Ectodermal cell (in vitro differentiated cells): Measurements from ENCODE around the gene CHD9.
"Not testable (repeated sequence)": the region's sequence is repeated elsewhere in the genome, so short reads cannot be mapped to it uniquely, and the experiment has no call there.

Experiments
- H3K27ac ChIP-seq: 2 replicates; pipeline ENCODE4 v1.7.0; 2013; ENCODE audit warnings: mild to moderate bottlenecking, low read depth, low read length; ENCODE audit not compliant: insufficient read depth, poor library complexity, severe bottlenecking
- H3K27me3 ChIP-seq: 2 replicates; pipeline ENCODE4 v1.7.0; 2013; ENCODE audit warnings: mild to moderate bottlenecking, low read length; ENCODE audit not compliant: insufficient read depth, control insufficient read depth, poor library complexity, severe bottlenecking
- H3K36me3 ChIP-seq: one replicate; pipeline ENCODE4 v1.7.0; 2013; ENCODE audit warnings: low read length; ENCODE audit not compliant: control insufficient read depth, insufficient read depth
- H3K4me1 ChIP-seq: one replicate; pipeline ENCODE4 v1.7.0; 2013; ENCODE audit warnings: low read length; ENCODE audit not compliant: control insufficient read depth, insufficient read depth
- H3K4me3 ChIP-seq: 2 replicates; pipeline ENCODE4 v1.7.0; 2013; ENCODE audit warnings: low read depth, low read length, control low read depth; ENCODE audit not compliant: insufficient read depth
- H3K9me3 ChIP-seq: 2 replicates; pipeline ENCODE4 v1.7.0; 2013; ENCODE audit warnings: mild to moderate bottlenecking, low read length, moderate library complexity; ENCODE audit not compliant: control insufficient read depth
- WGBS, 2 experiments: methylation state at CpG; one replicate each; pipeline ENCODE4 v1.1.7; 2013; ENCODE audit warnings: missing lambda C conversion rate in 2 of 2; 5-methylcytosine and 5-hydroxymethylcytosine counted together

CHD9 gene

DNA sequence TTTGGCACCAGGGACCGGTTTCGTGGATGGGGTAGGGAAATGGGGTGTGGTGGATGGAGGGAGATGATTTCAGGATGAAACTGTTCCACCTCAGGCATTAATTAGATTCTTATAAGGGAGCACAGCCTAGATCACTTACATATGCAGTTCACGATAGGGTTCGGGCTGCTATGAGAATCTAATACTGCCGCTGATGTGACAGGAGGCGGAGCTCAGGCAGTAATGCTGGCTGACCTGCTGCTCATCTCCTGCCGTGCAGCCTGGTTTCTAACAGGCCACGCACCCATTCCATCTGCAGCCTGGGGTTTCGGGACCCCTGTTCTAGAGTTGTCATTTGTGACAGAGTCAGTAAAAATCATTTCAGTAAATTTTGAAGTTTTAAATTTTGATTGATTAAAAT lies 99.7 kb downstream of the CHD9 start:
- Histone ChIP-seq H3K9me3 (no peaks in the 10 kb centered on the region), H3K27ac (no peak overlapping the region), H3K27me3 (no peaks in the 10 kb centered on the region), H3K36me3 (peaks cover 5% of the 10 kb centered on the region), H3K4me3 (no peak overlapping the region), H3K4me1 (peaks cover 5% of the 10 kb centered on the region)
- WGBS, 2 experiments: 65 to 68% methylated on average over 9 of the region's 9 CpGs

DNA sequence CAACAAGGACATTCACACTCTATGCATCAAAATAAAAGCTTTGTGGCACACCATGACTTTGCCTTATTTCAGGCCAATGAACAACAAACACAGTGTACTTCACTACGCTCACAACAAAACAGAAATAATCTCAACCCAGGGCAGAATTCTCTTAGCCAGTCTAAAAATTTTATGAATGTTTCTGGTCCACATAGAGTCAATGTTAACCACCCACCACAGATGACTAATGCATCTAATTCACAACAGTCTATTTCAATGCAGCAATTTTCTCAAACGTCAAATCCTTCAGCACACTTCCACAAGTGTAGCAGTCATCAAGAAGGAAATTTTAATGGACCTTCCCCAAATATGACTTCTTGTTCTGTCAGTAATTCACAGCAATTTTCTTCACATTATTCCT lies 101.7 kb downstream of the CHD9 start:
- H3K27ac ChIP-seq: no peak overlapping the region
- H3K27me3 ChIP-seq: no peaks in the 10 kb centered on the region
- peaks cover 5% of the 10 kb centered on the region for H3K4me1 ChIP-seq
- H3K36me3 ChIP-seq: peaks cover 5% of the 10 kb centered on the region
- no peaks in the 10 kb centered on the region for H3K9me3 ChIP-seq
- WGBS, 2 experiments: 89 to 97% methylated on average over 2 of the region's 2 CpGs
- H3K4me3 ChIP-seq: no peak overlapping the region

DNA sequence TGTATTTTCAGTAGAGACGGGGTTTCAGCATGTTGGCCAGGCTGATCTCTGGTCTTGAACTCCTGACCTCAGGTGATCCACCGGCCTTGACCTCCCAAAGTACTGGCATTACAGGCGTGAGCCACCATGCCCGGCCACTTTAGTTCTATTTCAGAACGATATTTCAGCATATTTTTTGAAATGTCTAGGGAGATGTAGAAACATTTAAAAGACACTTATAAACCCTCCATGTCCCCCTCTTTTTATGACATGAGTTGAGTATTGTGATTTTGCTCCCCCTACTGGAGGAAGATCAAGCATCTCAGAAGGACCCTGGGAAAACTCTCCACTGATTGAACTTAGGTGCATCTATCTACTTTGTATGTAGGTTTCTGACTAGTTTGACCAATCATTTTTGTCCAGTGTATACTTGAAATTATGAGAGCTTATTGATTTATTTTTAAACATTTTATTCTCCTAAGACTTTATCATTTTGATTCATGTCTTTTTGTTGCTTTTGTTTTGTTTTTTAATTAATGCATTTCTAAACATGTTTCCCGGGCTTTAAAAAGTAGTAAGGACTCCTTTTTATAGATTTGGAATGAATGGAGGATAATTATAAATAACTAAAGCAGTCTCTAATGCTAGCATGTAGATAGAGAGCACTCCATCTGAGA lies 105.1 kb downstream of the CHD9 start:
- peaks cover 5% of the 10 kb centered on the region for H3K36me3 ChIP-seq
- 81 to 83% methylated on average over 4 to 6 of the region's 6 CpGs for WGBS, 2 experiments
- H3K4me3 ChIP-seq: no peak overlapping the region
- no peak overlapping the region for H3K27ac ChIP-seq
- H3K9me3 ChIP-seq: no peaks in the 10 kb centered on the region
- H3K4me1 ChIP-seq: no peaks in the 10 kb centered on the region
- no peaks in the 10 kb centered on the region for H3K27me3 ChIP-seq

DNA sequence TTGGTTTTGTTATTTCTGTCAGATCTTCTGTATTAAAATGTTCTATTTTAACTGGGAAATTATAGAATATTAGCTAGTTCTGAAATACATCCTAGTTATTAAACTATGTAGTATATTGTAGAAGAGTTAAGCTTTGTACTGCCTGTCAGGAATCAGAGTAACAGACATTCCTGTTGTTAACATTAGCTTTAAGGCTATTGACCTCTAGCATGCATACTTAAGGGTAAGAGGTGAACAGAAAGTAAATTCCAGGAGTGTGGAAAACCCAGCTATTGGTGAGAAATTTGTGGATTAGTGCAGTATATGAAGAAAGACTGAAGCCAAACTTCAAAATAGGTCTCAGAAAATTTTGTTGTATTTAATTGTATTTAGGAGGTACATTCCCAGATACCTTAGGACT lies 111.3 kb downstream of the CHD9 start:
- Histone ChIP-seq H3K4me1 (no peaks in the 10 kb centered on the region), H3K36me3 (no peaks in the 10 kb centered on the region), H3K27ac (no peak overlapping the region), H3K4me3 (no peak overlapping the region), H3K27me3 (no peaks in the 10 kb centered on the region), H3K9me3 (no peaks in the 10 kb centered on the region)

DNA sequence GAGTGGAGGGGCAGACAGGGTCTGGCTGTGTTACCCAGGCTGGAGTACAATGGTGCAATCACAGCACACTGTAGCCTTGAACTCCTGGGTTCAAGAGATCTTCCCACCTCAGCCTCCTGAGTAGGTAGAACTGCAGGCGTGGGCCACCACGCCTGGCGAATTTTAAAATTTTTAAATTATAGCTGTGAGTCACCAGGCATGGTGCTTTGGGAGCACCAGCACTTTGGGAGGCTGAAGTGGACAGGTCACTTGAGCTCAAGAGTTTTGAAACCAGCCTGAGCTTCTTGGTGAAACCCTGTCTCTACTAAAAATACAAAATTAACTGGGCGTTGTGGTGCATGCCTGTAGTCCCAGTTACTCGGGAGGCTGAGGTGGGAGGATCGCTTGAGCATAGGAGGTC lies 114.0 kb downstream of the CHD9 start:
- Histone ChIP-seq H3K9me3 (no peaks in the 10 kb centered on the region), H3K4me1 (no peaks in the 10 kb centered on the region), H3K27me3 (no peaks in the 10 kb centered on the region), H3K27ac (no peak overlapping the region), H3K4me3 (no peak overlapping the region), H3K36me3 (no peaks in the 10 kb centered on the region)
- 94% methylated on average over 6 of the region's 6 CpGs for WGBS, 2 experiments

DNA sequence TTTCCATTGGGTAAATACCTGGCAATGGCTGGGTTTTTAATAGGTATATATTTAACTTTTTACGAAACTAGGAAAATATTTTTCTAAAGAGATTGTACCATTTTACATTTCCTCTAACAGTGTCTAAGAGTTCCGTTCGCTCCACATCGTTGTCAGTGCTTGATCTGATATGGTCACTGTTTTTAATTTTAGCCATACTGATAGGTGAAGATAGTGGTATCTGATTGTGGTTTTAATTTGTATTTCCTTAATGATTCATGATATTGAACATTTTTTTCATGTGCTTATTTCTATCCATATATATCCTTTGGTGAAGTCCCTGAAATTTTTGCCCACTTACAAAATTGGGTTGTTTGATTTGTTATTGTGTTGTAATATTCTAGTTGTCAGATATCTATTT lies 117.7 kb downstream of the CHD9 start:
- Histone ChIP-seq H3K27me3 (no peaks in the 10 kb centered on the region), H3K9me3 (no peaks in the 10 kb centered on the region), H3K4me3 (no peak overlapping the region), H3K36me3 (no peaks in the 10 kb centered on the region), H3K4me1 (no peaks in the 10 kb centered on the region), H3K27ac (no peak overlapping the region)
- 67% methylated on average over 3 of the region's 4 CpGs for WGBS, 2 experiments

DNA sequence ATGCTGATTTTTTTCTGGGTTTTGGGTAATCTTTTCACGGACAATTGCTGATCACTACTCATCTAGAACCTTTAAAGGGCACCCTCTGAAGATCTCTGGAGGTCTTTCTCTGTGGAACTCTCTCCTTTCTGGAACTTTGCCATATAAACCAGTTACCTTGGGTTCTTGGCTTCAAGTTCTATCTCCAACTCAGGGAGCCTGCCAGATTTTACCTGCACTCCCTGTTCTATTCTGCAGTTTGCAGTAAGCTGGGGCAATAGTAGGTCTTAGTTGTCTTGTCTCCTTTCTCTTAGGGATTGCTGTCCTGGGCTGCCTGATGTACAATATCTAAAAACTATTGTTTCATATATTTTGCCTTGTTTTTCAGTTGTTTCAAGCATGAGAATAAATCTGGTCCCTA lies 120.3 kb downstream of the CHD9 start:
- Histone ChIP-seq H3K4me1 (no peaks in the 10 kb centered on the region), H3K36me3 (no peaks in the 10 kb centered on the region), H3K4me3 (no peak overlapping the region), H3K9me3 (no peaks in the 10 kb centered on the region), H3K27me3 (no peaks in the 10 kb centered on the region), H3K27ac (no peak overlapping the region)
- WGBS, 2 experiments: 93 to 94% methylated on average over 1 of the region's 1 CpG

DNA sequence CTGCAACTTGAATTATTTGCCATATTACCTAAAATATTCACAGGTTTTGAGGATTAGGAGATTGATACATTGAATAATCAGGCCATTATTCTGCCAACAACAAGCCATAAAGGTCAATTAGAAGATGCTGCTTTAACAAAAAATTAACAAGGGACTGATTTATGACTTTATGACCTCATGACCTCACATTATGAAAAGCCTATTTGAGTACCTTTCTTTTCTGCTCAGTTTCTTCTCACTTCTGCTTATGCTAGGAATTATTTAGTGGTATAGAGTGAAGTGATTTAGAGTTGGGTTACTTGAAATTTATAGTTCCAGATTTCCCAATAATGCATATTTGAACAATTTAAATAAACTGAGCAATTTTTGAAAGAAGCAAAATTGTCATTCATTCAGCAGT lies 121.6 kb downstream of the CHD9 start:
- Histone ChIP-seq H3K4me1 (no peaks in the 10 kb centered on the region), H3K36me3 (no peaks in the 10 kb centered on the region), H3K27ac (no peak overlapping the region), H3K4me3 (no peak overlapping the region), H3K27me3 (no peaks in the 10 kb centered on the region), H3K9me3 (no peaks in the 10 kb centered on the region)

DNA sequence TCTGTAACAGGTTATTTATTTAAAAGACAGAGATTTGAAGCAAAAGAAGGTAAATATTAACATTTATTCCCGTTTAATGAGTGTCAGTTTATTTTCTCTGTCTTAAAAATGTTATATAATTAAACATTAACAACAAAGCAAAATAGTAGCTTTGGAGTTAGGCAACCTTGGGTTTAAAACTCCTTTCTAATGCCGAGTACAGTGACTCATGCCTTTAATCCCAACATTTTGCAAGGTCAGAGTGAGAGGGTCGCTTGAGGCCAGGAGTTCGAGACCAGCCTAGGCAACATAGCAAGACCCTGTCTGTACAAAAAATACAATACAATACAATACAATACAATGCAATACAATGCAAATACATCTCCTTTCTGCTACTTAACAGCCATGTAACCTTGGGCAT lies 128.7 kb downstream of the CHD9 start:
- Histone ChIP-seq H3K4me1 (no peaks in the 10 kb centered on the region), H3K27me3 (no peaks in the 10 kb centered on the region), H3K9me3 (peaks cover 3% of the 10 kb centered on the region), H3K27ac (no peak overlapping the region), H3K36me3 (no peaks in the 10 kb centered on the region), H3K4me3 (no peak overlapping the region)
- 88 to 92% methylated on average over 3 of the region's 4 CpGs for WGBS, 2 experiments

DNA sequence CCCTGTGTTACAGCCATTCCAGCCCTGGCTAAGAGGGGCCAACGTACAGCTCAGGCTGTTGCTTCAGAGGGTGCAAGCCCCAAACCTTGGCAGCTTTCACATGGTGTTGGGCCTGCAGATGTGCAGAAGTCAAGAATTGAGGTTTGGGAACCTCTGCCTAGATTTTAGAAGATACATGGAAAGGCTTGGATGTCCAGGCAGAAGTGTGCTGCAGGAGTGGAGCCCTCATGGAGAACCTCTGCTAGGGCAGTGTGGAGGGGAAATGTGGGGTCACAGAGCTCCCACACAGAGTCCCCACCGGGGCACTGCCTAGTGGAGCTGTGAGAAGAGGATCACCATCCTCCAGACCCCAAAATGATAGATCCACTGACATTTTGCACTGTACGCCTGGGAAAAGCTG lies 130.9 kb downstream of the CHD9 start:
- H3K4me1 ChIP-seq, H3K36me3 ChIP-seq, H3K27me3 ChIP-seq, H3K4me3 ChIP-seq, H3K27ac ChIP-seq, H3K9me3 ChIP-seq: not testable (repeated sequence)
- WGBS, 2 experiments: 94 to 96% methylated on average over 3 of the region's 3 CpGs

DNA sequence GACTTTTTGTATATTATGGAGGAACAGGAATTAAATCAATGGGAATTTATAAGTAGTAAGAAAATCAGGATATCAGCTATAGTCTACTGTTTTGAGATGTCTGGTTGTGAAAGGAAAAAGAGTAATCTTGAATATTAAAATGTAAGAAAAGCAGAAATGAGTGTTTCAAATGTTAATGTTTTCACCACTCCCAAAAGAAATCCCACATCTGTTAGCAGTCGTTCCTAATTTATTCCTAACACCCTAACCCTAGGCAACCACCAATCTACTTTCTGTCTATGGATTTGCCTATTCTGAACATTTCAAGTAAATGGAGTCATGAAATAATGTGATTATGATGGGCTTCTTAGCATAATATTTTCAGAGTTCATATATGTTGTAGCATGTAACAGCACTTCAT lies 133.0 kb downstream of the CHD9 start:
- H3K4me3 ChIP-seq: no peak overlapping the region
- no peaks in the 10 kb centered on the region for H3K27me3 ChIP-seq
- no peaks in the 10 kb centered on the region for H3K36me3 ChIP-seq
- no peak overlapping the region for H3K27ac ChIP-seq
- H3K9me3 ChIP-seq: peaks cover 3% of the 10 kb centered on the region
- no peaks in the 10 kb centered on the region for H3K4me1 ChIP-seq
- WGBS, 2 experiments: 80% methylated on average over 1 of the region's 1 CpG; no CpG with 5 or more reads in 1 of the 2 experiments
